IPS DF 6.9 (cell line): ENCODE data around the gene BTN1A1.

Experiments
- DNase-seq: peaks from one replicate; pipeline ENCODE4 v3.0.0-alpha.2; 2013; ENCODE audit warnings: low read depth, low spot score
- H3K27ac ChIP-seq: one replicate; pipeline ENCODE4 v1.5.1; 2013; ENCODE audit warnings: low read length, control low read depth
- H3K27me3 ChIP-seq: 2 replicates; pipeline ENCODE4 v1.6.1; 2013; ENCODE audit warnings: mild to moderate bottlenecking, low read length; ENCODE audit not compliant: control insufficient read depth, insufficient read depth
- H3K36me3 ChIP-seq: 2 replicates; pipeline ENCODE4 v1.6.1; 2013; ENCODE audit warnings: low read length; ENCODE audit not compliant: control insufficient read depth, insufficient read depth
- H3K4me1 ChIP-seq: 2 replicates; pipeline ENCODE4 v1.6.1; 2013; ENCODE audit warnings: low read length; ENCODE audit not compliant: control insufficient read depth, insufficient read depth
- H3K4me3 ChIP-seq: 2 replicates; pipeline ENCODE4 v1.5.1; 2013; ENCODE audit warnings: mild to moderate bottlenecking, low read length
- H3K9me3 ChIP-seq: 2 replicates; pipeline ENCODE4 v1.6.1; 2013; ENCODE audit warnings: low read length, inconsistent platforms; ENCODE audit not compliant: control insufficient read depth, insufficient read depth
- WGBS: extraction: QIAGEN DNeasy Blood & Tissue Kit; methylation state at CpG from one replicate; pipeline ENCODE4 v1.1.7; 2013; ENCODE audit warnings: mixed read lengths, missing lambda C conversion rate; ENCODE audit not compliant: insufficient read length, insufficient coverage; 5-methylcytosine and 5-hydroxymethylcytosine counted together

The BTN1A1 gene

GRCh38 chr6:26552205-26552604 lies 52.1 kb downstream of the BTN1A1 start:
- no peak for DNase-seq
- no peak overlapping the region for H3K27ac ChIP-seq
- H3K36me3 ChIP-seq, result no peaks in the 10 kb centered on the region
- no CpG with 5 or more reads among the region's 10 CpGs for WGBS
- no peaks in the 10 kb centered on the region for H3K27me3 ChIP-seq
- H3K4me3 ChIP-seq, result no peak overlapping the region
- no peaks in the 10 kb centered on the region for H3K9me3 ChIP-seq
- H3K4me1 ChIP-seq, result no peaks in the 10 kb centered on the region

- H3K4me3 ChIP-seq, result peak overlapping the region; percentile 99; the same call in 1 of the 2 replicates
- H3K9me3 ChIP-seq, result no peaks in the 10 kb centered on the region
- 100% methylated on average over 1 of the region's 11 CpGs for WGBS
- DNase-seq, result no peak
- H3K4me1 ChIP-seq, result no peaks in the 10 kb centered on the region
- no peak overlapping the region for H3K27ac ChIP-seq
- no peaks in the 10 kb centered on the region for H3K36me3 ChIP-seq
- H3K27me3 ChIP-seq, result no peaks in the 10 kb centered on the region
Observed at GRCh38 chr6:26552640-26553188, 52.6 kb downstream of the BTN1A1 start.

- H3K27ac ChIP-seq, result no peak overlapping the region
Observed at GRCh38 chr6:26553264-26553634, 53.1 kb downstream of the BTN1A1 start.

GRCh38 chr6:26553635-26554446 lies 53.7 kb downstream of the BTN1A1 start:
- H3K4me3 ChIP-seq, result peak overlapping the region; percentile 99; the same call in 1 of the 2 replicates
- DNase-seq, result no peak
- no peaks in the 10 kb centered on the region for H3K36me3 ChIP-seq
- no peak overlapping the region for H3K27ac ChIP-seq
- H3K27me3 ChIP-seq, result no peaks in the 10 kb centered on the region
- WGBS, result no CpG with 5 or more reads among the region's 19 CpGs
- H3K9me3 ChIP-seq, result no peaks in the 10 kb centered on the region
- H3K4me1 ChIP-seq, result no peaks in the 10 kb centered on the region

More at GRCh38 chr6:26553264-26553634, 53.1 kb downstream of the BTN1A1 start:
- Histone ChIP-seq H3K4me1 (no peaks in the 10 kb centered on the region), H3K4me3 (peak overlapping the region; percentile 99; the same call in 1 of the 2 replicates), H3K9me3 (no peaks in the 10 kb centered on the region), H3K36me3 (no peaks in the 10 kb centered on the region), H3K27me3 (no peaks in the 10 kb centered on the region)
- no CpG with 5 or more reads among the region's 13 CpGs for WGBS
- DNase-seq, result no peak

- H3K27ac ChIP-seq, result no peak overlapping the region
- no peak for DNase-seq
- H3K4me1 ChIP-seq, result no peaks in the 10 kb centered on the region
Observed at GRCh38 chr6:26554447-26554696, 54.3 kb downstream of the BTN1A1 start.

GRCh38 chr6:26554697-26555504 lies 54.8 kb downstream of the BTN1A1 start:
- H3K9me3 ChIP-seq, result no peaks in the 10 kb centered on the region
- H3K36me3 ChIP-seq, result no peaks in the 10 kb centered on the region
- WGBS, result no CpG with 5 or more reads among the region's 27 CpGs
- DNase-seq, result no peak
- H3K27me3 ChIP-seq, result no peaks in the 10 kb centered on the region
- H3K4me1 ChIP-seq, result no peaks in the 10 kb centered on the region
- no peak overlapping the region for H3K27ac ChIP-seq
- peak overlapping the region; percentile 99; the same call in 1 of the 2 replicates for H3K4me3 ChIP-seq

More at GRCh38 chr6:26554447-26554696, 54.3 kb downstream of the BTN1A1 start:
- Histone ChIP-seq H3K9me3 (no peaks in the 10 kb centered on the region), H3K36me3 (no peaks in the 10 kb centered on the region), H3K4me3 (peak overlapping the region; percentile 99; the same call in 1 of the 2 replicates), H3K27me3 (no peaks in the 10 kb centered on the region)
- WGBS, result no CpG with 5 or more reads among the region's 1 CpG

GRCh38 chr6:26555505-26556262 lies 55.6 kb downstream of the BTN1A1 start:
- Histone ChIP-seq H3K27ac (no peak overlapping the region), H3K9me3 (no peaks in the 10 kb centered on the region), H3K27me3 (no peaks in the 10 kb centered on the region), H3K4me1 (no peaks in the 10 kb centered on the region), H3K4me3 (peak overlapping the region; percentile 57; the same call in 1 of the 2 replicates), H3K36me3 (no peaks in the 10 kb centered on the region)
- WGBS, result no CpG with 5 or more reads among the region's 19 CpGs
- DNase-seq, result no peak

- peak overlapping the region; percentile 57; the same call in 1 of the 2 replicates for H3K4me3 ChIP-seq
- no peaks in the 10 kb centered on the region for H3K4me1 ChIP-seq
- no peaks in the 10 kb centered on the region for H3K36me3 ChIP-seq
- no peaks in the 10 kb centered on the region for H3K27me3 ChIP-seq
- no peak for DNase-seq
- no peak overlapping the region for H3K27ac ChIP-seq
- no CpG with 5 or more reads among the region's 16 CpGs for WGBS
- 0 out of 2 replicates have a peak, but pooled peaks cover under 1% of the 10 kb centered on the region for H3K9me3 ChIP-seq
Observed at GRCh38 chr6:26556263-26557070, 56.4 kb downstream of the BTN1A1 start.
